Smooth muscle cell (in vitro differentiated cells): ENCODE results near the gene SEPTIN2. TPM values are rescaled to one million over a fixed set of nuclear protein-coding genes. Genes with fewer than 3 reads are reported as not detected.
"Not testable (repeated sequence)": the region's sequence is repeated elsewhere in the genome, so short reads cannot be mapped to it uniquely, and the experiment has no call there.

Source experiments
- DNase-seq: peaks from one replicate; lab custom pipeline; 2025; ENCODE audit not compliant: unreplicated experiment; lab: John Stamatoyannopoulos, UW
- H2AFZ ChIP-seq: fragments of 200-600 bp; sonication (generic); 2 replicates; pipeline ENCODE4 v1.6.0; 2016; ENCODE audit warnings: antibody characterized with exemption, low read depth, mild to moderate bottlenecking
- H3F3A ChIP-seq: fragments of 200-600 bp; sonication (generic); 2 replicates; pipeline ENCODE4 v1.6.0; 2017; ENCODE audit warnings: antibody characterized with exemption, low read depth
- H3K27ac ChIP-seq: fragments of 200-600 bp; sonication (generic); 2 replicates; pipeline ENCODE4 v1.5.1; 2016; ENCODE audit warnings: low read depth, mild to moderate bottlenecking
- H3K27me3 ChIP-seq: fragments of 200-600 bp; sonication (generic); 2 replicates; pipeline ENCODE4 v1.6.1; 2016; ENCODE audit warnings: low read depth, mild to moderate bottlenecking
- H3K36me3 ChIP-seq: fragments of 200-600 bp; sonication (generic); 2 replicates; pipeline ENCODE4 v1.5.1; 2016; ENCODE audit warnings: low read depth
- H3K4me1 ChIP-seq: fragments of 200-600 bp; sonication (generic); 2 replicates; pipeline ENCODE4 v1.5.1; 2016; ENCODE audit warnings: low read depth
- H3K4me2 ChIP-seq: fragments of 200-600 bp; sonication (generic); 2 replicates; pipeline ENCODE4 v1.6.0; 2016; ENCODE audit warnings: mild to moderate bottlenecking
- H3K4me3 ChIP-seq: fragments of 200-600 bp; sonication (generic); 2 replicates; pipeline ENCODE4 v1.5.1; 2016; ENCODE audit warnings: mild to moderate bottlenecking
- H3K79me2 ChIP-seq: fragments of 200-600 bp; sonication (generic); 2 replicates; pipeline ENCODE4 v1.6.0; 2016; ENCODE audit warnings: low read depth, mild to moderate bottlenecking
- H3K9ac ChIP-seq: fragments of 200-600 bp; sonication (generic); 2 replicates; pipeline ENCODE4 v1.6.0; 2016; ENCODE audit warnings: low read depth
- H3K9me3 ChIP-seq: fragments of 200-600 bp; sonication (generic); replicated peaks from 2 replicates; pipeline ENCODE4 v1.5.1; 2016; ENCODE audit warnings: low read depth
- H4K20me1 ChIP-seq: fragments of 200-600 bp; sonication (generic); 2 replicates; pipeline ENCODE4 v1.6.0; 2016; ENCODE audit warnings: low read depth
- WGBS: methylation state at CpG from one replicate; pipeline ENCODE4 v1.1.7; 2016; ENCODE audit warnings: low lambda C conversion rate; 5-methylcytosine and 5-hydroxymethylcytosine counted together
- polyA plus RNA-seq: library from polyadenylated mRNA; unstranded; fragments of >200 nt; fragmentation: Nextera tagmentation; extraction: Ambion mirVana; gene quantifications from 2 replicates; pipeline ENCODE4 v1.2.1, GENCODE V29; 2016
- total RNA-seq: library from RNA; depleted of rRNA; stranded (reverse); fragments of >200 nt; gene quantifications from 2 replicates; pipeline ENCODE4 v1.2.3, GENCODE V29; 2014
- TF ChIP-seq, protein P1 (sequence below): fragments of 200-600 bp; sonication (generic); IDR thresholded peaks from 2 replicates; pipeline ENCODE4 v1.5.1; 2017; ENCODE audit warnings: borderline replicate concordance, mild to moderate bottlenecking, antibody characterized with exemption; ENCODE audit not compliant: insufficient read depth, poor library complexity, severe bottlenecking

SEPTIN2 gene
- total and polyA plus RNA-seq, 2 experiments from 2014 or later, result 344 to 443 TPM

- no peaks in the 10 kb centered on the region for H3F3A ChIP-seq
- DNase-seq, result no peak
- H3K27me3 ChIP-seq, result no peaks in the 10 kb centered on the region
- TF ChIP-seq, protein P1, sequence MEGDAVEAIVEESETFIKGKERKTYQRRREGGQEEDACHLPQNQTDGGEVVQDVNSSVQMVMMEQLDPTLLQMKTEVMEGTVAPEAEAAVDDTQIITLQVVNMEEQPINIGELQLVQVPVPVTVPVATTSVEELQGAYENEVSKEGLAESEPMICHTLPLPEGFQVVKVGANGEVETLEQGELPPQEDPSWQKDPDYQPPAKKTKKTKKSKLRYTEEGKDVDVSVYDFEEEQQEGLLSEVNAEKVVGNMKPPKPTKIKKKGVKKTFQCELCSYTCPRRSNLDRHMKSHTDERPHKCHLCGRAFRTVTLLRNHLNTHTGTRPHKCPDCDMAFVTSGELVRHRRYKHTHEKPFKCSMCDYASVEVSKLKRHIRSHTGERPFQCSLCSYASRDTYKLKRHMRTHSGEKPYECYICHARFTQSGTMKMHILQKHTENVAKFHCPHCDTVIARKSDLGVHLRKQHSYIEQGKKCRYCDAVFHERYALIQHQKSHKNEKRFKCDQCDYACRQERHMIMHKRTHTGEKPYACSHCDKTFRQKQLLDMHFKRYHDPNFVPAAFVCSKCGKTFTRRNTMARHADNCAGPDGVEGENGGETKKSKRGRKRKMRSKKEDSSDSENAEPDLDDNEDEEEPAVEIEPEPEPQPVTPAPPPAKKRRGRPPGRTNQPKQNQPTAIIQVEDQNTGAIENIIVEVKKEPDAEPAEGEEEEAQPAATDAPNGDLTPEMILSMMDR, result no peak
- no peak overlapping the region for H3K27ac ChIP-seq
- H3K79me2 ChIP-seq, result peaks cover 5% of the 10 kb centered on the region
- H3K9ac ChIP-seq, result no peak overlapping the region
- WGBS, result 82% methylated on average over 9 of the region's 9 CpGs
- H3K4me3 ChIP-seq, result no peak overlapping the region
- peaks cover 10% of the 10 kb centered on the region for H3K4me1 ChIP-seq
- no peak overlapping the region for H3K4me2 ChIP-seq
- peaks cover 6% of the 10 kb centered on the region for H3K36me3 ChIP-seq
- no peak overlapping the region for H2AFZ ChIP-seq
- H4K20me1 ChIP-seq, result peaks cover 39% of the 10 kb centered on the region
- no peaks in the 10 kb centered on the region for H3K9me3 ChIP-seq
These were observed 74.8 kb downstream of the SEPTIN2 start for GRCh38 chr2:241390301-241391206.

DNA sequence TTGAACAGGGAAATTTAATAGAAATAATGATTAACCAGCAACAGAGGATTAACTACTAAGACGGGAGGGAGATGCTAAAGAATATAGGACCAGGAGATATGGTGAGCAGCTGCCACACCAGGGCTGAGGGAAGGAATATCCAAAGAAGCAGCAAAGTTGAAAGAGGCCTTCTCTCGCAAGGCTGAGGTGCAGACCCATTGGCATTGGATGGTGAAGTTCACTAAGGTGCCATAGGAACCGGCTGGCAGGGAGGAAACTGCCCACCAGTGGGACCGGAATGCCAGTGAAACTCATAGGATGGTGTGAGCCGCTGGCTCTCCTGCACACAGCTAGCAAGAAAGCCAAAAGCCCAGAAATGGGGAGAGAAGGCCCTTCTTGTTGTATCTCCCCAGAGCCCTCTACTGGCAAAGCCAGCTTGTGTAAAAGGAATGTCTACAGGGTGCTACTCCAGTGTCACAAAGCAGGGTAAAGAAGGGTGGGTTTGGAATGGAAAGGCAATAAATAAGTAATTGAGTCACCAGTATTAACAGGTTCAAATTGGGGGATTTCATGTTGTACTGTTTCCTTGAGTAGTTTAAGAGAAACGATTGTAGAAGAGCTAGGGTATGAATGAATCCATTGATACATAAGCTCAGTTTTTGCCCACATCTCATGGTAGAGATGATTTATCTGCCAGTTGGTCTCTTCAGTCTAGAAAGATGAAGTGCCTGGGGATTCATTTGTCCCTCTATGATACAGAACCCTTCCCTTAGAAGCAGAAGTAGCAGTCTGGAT is 76.4 kb downstream of the SEPTIN2 start:
- Histone ChIP-seq H3K36me3 (peaks cover 6% of the 10 kb centered on the region), H3K4me3 (no peak overlapping the region), H3F3A (no peaks in the 10 kb centered on the region), H3K27me3 (no peaks in the 10 kb centered on the region), H3K27ac (no peak overlapping the region), H3K9ac (no peak overlapping the region), H2AFZ (no peak overlapping the region), H3K4me1 (no peaks in the 10 kb centered on the region), H3K79me2 (no peaks in the 10 kb centered on the region), H3K4me2 (no peak overlapping the region), H4K20me1 (peaks cover 25% of the 10 kb centered on the region), H3K9me3 (no peaks in the 10 kb centered on the region)
- TF ChIP-seq, protein P1, result no peak
- WGBS, result 89% methylated on average over 6 of the region's 6 CpGs
- DNase-seq, result no peak

GRCh38 chr2:241392753-241393152 is 77.0 kb downstream of the SEPTIN2 start:
- H3K27ac ChIP-seq, H3K36me3 ChIP-seq, H3K79me2 ChIP-seq, H3K4me2 ChIP-seq, H3K4me3 ChIP-seq, H3F3A ChIP-seq, H2AFZ ChIP-seq, H3K9ac ChIP-seq, H3K4me1 ChIP-seq, DNase-seq, H3K27me3 ChIP-seq, H3K9me3 ChIP-seq: not testable (repeated sequence)
- peaks cover 25% of the 10 kb centered on the region for H4K20me1 ChIP-seq
- WGBS, result 100% methylated on average over 4 of the region's 4 CpGs

GRCh38 chr2:241393524-241394196 is 77.9 kb downstream of the SEPTIN2 start:
- Histone ChIP-seq H3K79me2 (no peaks in the 10 kb centered on the region), H3K4me2 (no peak overlapping the region), H3K4me3 (no peak overlapping the region), H3K9ac (no peak overlapping the region), H3F3A (no peaks in the 10 kb centered on the region), H3K36me3 (no peaks in the 10 kb centered on the region), H4K20me1 (peaks cover 22% of the 10 kb centered on the region), H3K9me3 (no peaks in the 10 kb centered on the region), H2AFZ (no peak overlapping the region), H3K27me3 (no peaks in the 10 kb centered on the region), H3K27ac (no peak overlapping the region), H3K4me1 (no peaks in the 10 kb centered on the region)
- DNase-seq, result no peak
- TF ChIP-seq, protein P1, result no peak
- WGBS, result 98% methylated on average over 3 of the region's 3 CpGs

- not testable (repeated sequence) for H3K4me3 ChIP-seq, H3F3A ChIP-seq, H3K4me2 ChIP-seq, H3K9me3 ChIP-seq, H2AFZ ChIP-seq, DNase-seq, H3K36me3 ChIP-seq, H3K79me2 ChIP-seq, H3K27ac ChIP-seq, H3K9ac ChIP-seq, H3K4me1 ChIP-seq, H3K27me3 ChIP-seq
- peaks cover 23% of the 10 kb centered on the region for H4K20me1 ChIP-seq
- WGBS, result 98% methylated on average over 6 of the region's 6 CpGs
These were observed 81.1 kb downstream of the SEPTIN2 start for GRCh38 chr2:241396809-241397208.
